Measurements from ENCODE around the gene ORM1. TPM values are rescaled to one million over a fixed set of nuclear protein-coding genes. Genes with fewer than 3 reads are reported as not detected.

The ORM1 gene
- total and polyA plus RNA-seq, 2 donors (not counting 3 experiments of a cell fraction or from before 2014, with no cell fraction given): not detected

GRCh38 chr9:114342755-114343440 lies 20.0 kb downstream of the ORM1 start:
- DNase-seq (ENCODE audit: low read depth, low spot score): no peak
- no TSS peak for BruUV-seq (replicated peaks)
- intact Hi-C loops (cut with micrococcal nuclease) (no loop called here), dilution Hi-C loops (cut with MboI; ENCODE audit: extremely low pct_ligation_motif_present, low sequenced_read_pairs) (no loop called here)
- no peak overlapping the region for H3K4me2 ChIP-seq (ENCODE audit: insufficient read depth, low read length)
- TF ChIP-seq MYC (IDR thresholded peaks at IDR 0.05; ENCODE audit: low read depth, low read length) (no peak), POLR2AphosphoS5 (IDR thresholded peaks at IDR 0.05; ENCODE audit: insufficient read depth, low read depth, low read length) (no peak), MAX (IDR thresholded peaks at IDR 0.05; ENCODE audit: insufficient read depth, insufficient read length) (no peak), CTCF (IDR thresholded peaks at IDR 0.05; ENCODE audit: extremely low read depth in 1 of 2, insufficient read depth in 1 of 2, low read depth in 1 of 2, low read length in 2 of 2) (no peak), FOS (IDR thresholded peaks at IDR 0.05; ENCODE audit: borderline replicate concordance, insufficient read depth, low read length) (no peak), EZH2 (IDR thresholded peaks at IDR 0.05; ENCODE audit: borderline replicate concordance, low read depth, low read length, severe bottlenecking) (no peak), POLR2A (IDR thresholded peaks at IDR 0.05; ENCODE audit: low read depth, low read length) (no peak), JUN (IDR thresholded peaks at IDR 0.05; ENCODE audit: borderline replicate concordance, insufficient read depth, insufficient read length, low read depth) (no peak), GATA2 (IDR thresholded peaks at IDR 0.05; ENCODE audit: insufficient read depth, insufficient read length, low read depth, low read length) (no peak)
- H3K79me2 ChIP-seq (ENCODE audit: control insufficient read depth, insufficient read depth, low read length): no peaks in the 10 kb centered on the region
- no peak overlapping the region for H2AFZ ChIP-seq (ENCODE audit: low read depth, low read length)
- H3K9ac ChIP-seq (replicated peaks; ENCODE audit: extremely low read depth, insufficient read depth, low read length): no peak overlapping the region
- no peaks in the 10 kb centered on the region for H4K20me1 ChIP-seq (replicated peaks; ENCODE audit: control insufficient read depth, extremely low read depth, insufficient read depth, low read length)
- no peaks in the 10 kb centered on the region for H3K9me1 ChIP-seq (replicated peaks; ENCODE audit: control insufficient read depth, extremely low read depth, insufficient read depth, low read length)
- POLR2A ChIA-PET: no interaction called here
- no peak for FAIRE-seq
- no peaks in the 10 kb centered on the region for H3K27me3 ChIP-seq (ENCODE audit: control insufficient read depth in 2 of 2, insufficient read depth in 2 of 2, low read length in 2 of 2)
- H3K9me3 ChIP-seq (replicated peaks; ENCODE audit: control insufficient read depth, insufficient read depth, low read length): no peaks in the 10 kb centered on the region
- H3K27ac ChIP-seq (ENCODE audit: insufficient read depth, low read depth, low read length): no peak overlapping the region
- no peak overlapping the region for H3K4me3 ChIP-seq (replicated peaks in 1 of 3; ENCODE audit: insufficient read depth in 1 of 3, low read depth in 1 of 3, low read length in 3 of 3)
- CTCF ChIA-PET: no interaction called here
- H3K4me1 ChIP-seq (ENCODE audit: control insufficient read depth, extremely low read depth, insufficient read depth, low read length): no peaks in the 10 kb centered on the region
- peaks cover 7 to 46% of the 10 kb centered on the region in 2 experiments for H3K36me3 ChIP-seq (ENCODE audit: control insufficient read depth in 2 of 2, extremely low read depth in 1 of 2, insufficient read depth in 2 of 2, low read length in 2 of 2)
